OCI-LY3 (cell line): ENCODE measurements around the gene CKLF.

Experiments used
- CTCF ChIP-seq: fragments of 200-600, 300-600 bp; sonication (generic); IDR thresholded peaks from 2 replicates; pipeline ENCODE4 v1.5.1; 2014; ENCODE audit warnings: antibody characterized with exemption, low read length, low read depth
- EZH2phosphoT487 ChIP-seq: fragments of 200-600 bp; shearing (Covaris generic); IDR thresholded peaks from 2 replicates; pipeline ENCODE4 v1.6.1; 2018; ENCODE audit warnings: antibody characterized with exemption, mixed run types, low read depth

- TF ChIP-seq CTCF (no peak), EZH2phosphoT487 (no peak)
Observed at GRCh38 chr16:66516808-66517585, 35.4 kb upstream of the CKLF start.
